Cardiac fibroblast (primary cell): ENCODE measurements around the gene OR10A3.

Experiments
- DNase-seq, 2 donors: peaks; one replicate each; pipeline versions ENCODE4 v3.0.0 to v3.0.0-alpha.2; 2010; ENCODE audit warnings: low read depth in 2 of 2
- H3K4me3 ChIP-seq, 2 donors: replicated peaks in 1 of 2; 1 replicate in 1 of 2; 2 replicates in 1 of 2; pipeline ENCODE4 v1.5.1; 2011; ENCODE audit warnings: low read depth in 2 of 2, low read length in 2 of 2, mild to moderate bottlenecking in 2 of 2, moderate library complexity in 1 of 2
- TF ChIP-seq, protein P1 (sequence below): IDR thresholded peaks from one replicate; pipeline ENCODE4 v1.5.1; 2011; ENCODE audit warnings: low read depth, mild to moderate bottlenecking, low read length, inconsistent platforms

Gene OR10A3

DNA sequence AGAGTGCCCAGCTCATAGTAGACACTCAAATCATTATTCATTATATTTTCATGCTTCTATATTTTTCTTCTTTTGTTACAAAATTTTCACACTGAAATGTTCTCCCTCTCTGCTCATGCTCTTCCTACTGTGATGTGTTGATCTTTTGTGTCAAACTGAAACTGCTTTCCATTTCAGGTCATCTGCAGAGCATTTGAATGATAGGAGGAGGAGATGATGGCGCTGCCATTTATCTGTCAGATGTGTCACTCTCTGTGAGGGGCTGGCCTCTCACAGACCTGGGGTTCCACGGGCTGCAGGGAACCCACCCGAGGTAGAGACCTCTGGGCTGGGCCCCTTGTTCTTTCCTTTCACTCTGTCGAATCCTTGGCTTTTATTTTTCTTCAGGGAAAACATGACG is 51.5 kb downstream of the OR10A3 start:
- TF ChIP-seq, protein P1, sequence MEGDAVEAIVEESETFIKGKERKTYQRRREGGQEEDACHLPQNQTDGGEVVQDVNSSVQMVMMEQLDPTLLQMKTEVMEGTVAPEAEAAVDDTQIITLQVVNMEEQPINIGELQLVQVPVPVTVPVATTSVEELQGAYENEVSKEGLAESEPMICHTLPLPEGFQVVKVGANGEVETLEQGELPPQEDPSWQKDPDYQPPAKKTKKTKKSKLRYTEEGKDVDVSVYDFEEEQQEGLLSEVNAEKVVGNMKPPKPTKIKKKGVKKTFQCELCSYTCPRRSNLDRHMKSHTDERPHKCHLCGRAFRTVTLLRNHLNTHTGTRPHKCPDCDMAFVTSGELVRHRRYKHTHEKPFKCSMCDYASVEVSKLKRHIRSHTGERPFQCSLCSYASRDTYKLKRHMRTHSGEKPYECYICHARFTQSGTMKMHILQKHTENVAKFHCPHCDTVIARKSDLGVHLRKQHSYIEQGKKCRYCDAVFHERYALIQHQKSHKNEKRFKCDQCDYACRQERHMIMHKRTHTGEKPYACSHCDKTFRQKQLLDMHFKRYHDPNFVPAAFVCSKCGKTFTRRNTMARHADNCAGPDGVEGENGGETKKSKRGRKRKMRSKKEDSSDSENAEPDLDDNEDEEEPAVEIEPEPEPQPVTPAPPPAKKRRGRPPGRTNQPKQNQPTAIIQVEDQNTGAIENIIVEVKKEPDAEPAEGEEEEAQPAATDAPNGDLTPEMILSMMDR: no peak
- no peak overlapping the region for H3K4me3 ChIP-seq

More for the DNA sequence above, 51.5 kb downstream of the OR10A3 start:
- DNase-seq: no peak
